Measurements from ENCODE around the gene NRK. TPM values are rescaled to one million over a fixed set of nuclear protein-coding genes. Genes with fewer than 3 reads are reported as not detected.

Gene NRK
- total RNA-seq, 1 experiment from 2014 or later, result not detected

DNA sequence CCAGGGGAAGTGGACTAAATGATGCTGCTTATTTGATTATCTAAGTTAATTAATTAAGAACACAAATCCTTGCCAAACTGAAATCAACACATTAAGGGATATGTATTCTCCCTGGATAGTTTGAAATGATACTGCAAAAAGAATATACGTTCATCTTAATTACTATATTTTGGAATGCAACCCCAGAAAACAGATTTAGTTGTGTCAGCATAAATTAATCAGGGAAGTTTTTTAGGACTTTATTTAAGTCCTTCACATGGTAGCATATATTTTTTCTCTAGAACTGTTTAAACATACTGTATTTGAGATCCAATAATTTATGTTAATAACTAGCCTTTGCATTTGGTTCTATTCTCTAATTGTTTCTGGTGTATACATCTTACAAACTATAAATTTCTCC lies 52.5 kb downstream of the NRK start:
- intact Hi-C loops (cut with micrococcal nuclease; ENCODE audit: unreplicated experiment), result loop anchor here (5.0 kb wide), 1 partner anchor 523 kb away; no protein-coding TSS in a partner anchor
- no peaks in the 10 kb centered on the region for H3K36me3 Mint-ChIP-seq (ENCODE audit: insufficient read depth, unreplicated experiment)

DNA sequence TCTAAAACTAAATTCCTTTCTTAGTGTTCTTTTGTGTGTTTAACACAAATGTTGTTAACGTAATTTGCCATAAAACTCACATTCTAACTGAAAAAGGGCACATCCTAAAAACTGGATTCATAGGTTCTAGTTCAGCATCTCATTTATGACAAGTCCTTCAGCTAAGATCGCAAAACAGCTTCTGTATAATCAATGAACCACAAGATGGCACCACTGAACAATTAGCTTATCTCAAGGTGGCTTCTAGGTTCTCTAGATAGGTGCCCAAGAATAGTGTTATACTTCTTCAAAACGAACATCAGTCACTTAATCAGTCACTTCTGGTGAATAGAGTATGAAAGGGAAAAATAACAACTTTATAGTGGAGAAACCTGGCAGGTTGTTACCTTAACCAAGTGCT lies 54.3 kb downstream of the NRK start:
- TF ChIP-seq, protein P1, sequence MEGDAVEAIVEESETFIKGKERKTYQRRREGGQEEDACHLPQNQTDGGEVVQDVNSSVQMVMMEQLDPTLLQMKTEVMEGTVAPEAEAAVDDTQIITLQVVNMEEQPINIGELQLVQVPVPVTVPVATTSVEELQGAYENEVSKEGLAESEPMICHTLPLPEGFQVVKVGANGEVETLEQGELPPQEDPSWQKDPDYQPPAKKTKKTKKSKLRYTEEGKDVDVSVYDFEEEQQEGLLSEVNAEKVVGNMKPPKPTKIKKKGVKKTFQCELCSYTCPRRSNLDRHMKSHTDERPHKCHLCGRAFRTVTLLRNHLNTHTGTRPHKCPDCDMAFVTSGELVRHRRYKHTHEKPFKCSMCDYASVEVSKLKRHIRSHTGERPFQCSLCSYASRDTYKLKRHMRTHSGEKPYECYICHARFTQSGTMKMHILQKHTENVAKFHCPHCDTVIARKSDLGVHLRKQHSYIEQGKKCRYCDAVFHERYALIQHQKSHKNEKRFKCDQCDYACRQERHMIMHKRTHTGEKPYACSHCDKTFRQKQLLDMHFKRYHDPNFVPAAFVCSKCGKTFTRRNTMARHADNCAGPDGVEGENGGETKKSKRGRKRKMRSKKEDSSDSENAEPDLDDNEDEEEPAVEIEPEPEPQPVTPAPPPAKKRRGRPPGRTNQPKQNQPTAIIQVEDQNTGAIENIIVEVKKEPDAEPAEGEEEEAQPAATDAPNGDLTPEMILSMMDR (IDR thresholded peaks at IDR 0.05; ENCODE audit: unreplicated experiment), result no peak
- Mint-ChIP-seq H3K27ac (ENCODE audit: unreplicated experiment) (no peak overlapping the region), H3K4me3 (ENCODE audit: low read depth, unreplicated experiment) (no peak overlapping the region), H3K36me3 (ENCODE audit: insufficient read depth, unreplicated experiment) (no peaks in the 10 kb centered on the region), H3K9me3 (ENCODE audit: low read depth, unreplicated experiment) (no peaks in the 10 kb centered on the region), H3K27me3 (ENCODE audit: unreplicated experiment) (no peaks in the 10 kb centered on the region), H3K4me1 (ENCODE audit: low read depth, unreplicated experiment) (no peaks in the 10 kb centered on the region)
- BruUV-seq (replicated peaks), result no TSS peak
- DNase-seq, result no peak
- CTCF ChIA-PET, result no interaction called here
- intact Hi-C loops (cut with micrococcal nuclease; ENCODE audit: unreplicated experiment), result loop anchor here (5.0 kb wide), 1 partner anchor 521 kb away; no protein-coding TSS in a partner anchor

More for the DNA sequence above, 52.5 kb downstream of the NRK start:
- Mint-ChIP-seq H3K4me3 (ENCODE audit: low read depth, unreplicated experiment) (no peak overlapping the region), H3K9me3 (ENCODE audit: low read depth, unreplicated experiment) (no peaks in the 10 kb centered on the region), H3K27ac (ENCODE audit: unreplicated experiment) (no peak overlapping the region), H3K4me1 (ENCODE audit: low read depth, unreplicated experiment) (no peaks in the 10 kb centered on the region), H3K27me3 (ENCODE audit: unreplicated experiment) (no peaks in the 10 kb centered on the region)
- no TSS peak for BruUV-seq (replicated peaks)
- TF ChIP-seq, protein P1 (IDR thresholded peaks at IDR 0.05; ENCODE audit: unreplicated experiment), result no peak
- CTCF ChIA-PET, result no interaction called here
- DNase-seq, result no peak

DNA sequence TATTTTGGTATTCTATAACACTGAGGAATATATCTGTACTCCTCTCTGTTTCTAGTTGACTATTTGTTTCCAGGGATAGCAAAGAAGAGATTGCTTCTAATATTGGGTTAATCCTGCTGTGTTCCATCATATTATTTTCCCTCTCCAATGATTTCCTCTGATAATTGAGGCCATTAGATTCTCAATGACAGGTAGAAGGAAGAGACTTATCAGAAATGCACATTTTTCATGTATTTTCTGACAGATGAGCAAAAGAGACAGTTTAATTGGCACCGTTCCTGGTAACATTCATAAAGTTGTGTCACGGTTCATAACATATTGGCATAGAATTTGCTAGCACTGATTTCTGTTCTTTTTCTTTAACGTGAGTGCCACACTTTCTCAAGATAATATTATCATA lies 58.2 kb downstream of the NRK start:
- Mint-ChIP-seq H3K4me3 (ENCODE audit: low read depth, unreplicated experiment) (no peak overlapping the region), H3K27me3 (ENCODE audit: unreplicated experiment) (no peaks in the 10 kb centered on the region), H3K4me1 (ENCODE audit: low read depth, unreplicated experiment) (no peaks in the 10 kb centered on the region), H3K9me3 (ENCODE audit: low read depth, unreplicated experiment) (no peaks in the 10 kb centered on the region), H3K36me3 (ENCODE audit: insufficient read depth, unreplicated experiment) (no peaks in the 10 kb centered on the region), H3K27ac (ENCODE audit: unreplicated experiment) (no peak overlapping the region)
- intact Hi-C loops (cut with micrococcal nuclease; ENCODE audit: unreplicated experiment), result no loop called here
- DNase-seq, result no peak
- TF ChIP-seq, protein P1 (IDR thresholded peaks at IDR 0.05; ENCODE audit: unreplicated experiment), result no peak
- CTCF ChIA-PET, result no interaction called here
- no TSS peak for BruUV-seq (replicated peaks)

DNA sequence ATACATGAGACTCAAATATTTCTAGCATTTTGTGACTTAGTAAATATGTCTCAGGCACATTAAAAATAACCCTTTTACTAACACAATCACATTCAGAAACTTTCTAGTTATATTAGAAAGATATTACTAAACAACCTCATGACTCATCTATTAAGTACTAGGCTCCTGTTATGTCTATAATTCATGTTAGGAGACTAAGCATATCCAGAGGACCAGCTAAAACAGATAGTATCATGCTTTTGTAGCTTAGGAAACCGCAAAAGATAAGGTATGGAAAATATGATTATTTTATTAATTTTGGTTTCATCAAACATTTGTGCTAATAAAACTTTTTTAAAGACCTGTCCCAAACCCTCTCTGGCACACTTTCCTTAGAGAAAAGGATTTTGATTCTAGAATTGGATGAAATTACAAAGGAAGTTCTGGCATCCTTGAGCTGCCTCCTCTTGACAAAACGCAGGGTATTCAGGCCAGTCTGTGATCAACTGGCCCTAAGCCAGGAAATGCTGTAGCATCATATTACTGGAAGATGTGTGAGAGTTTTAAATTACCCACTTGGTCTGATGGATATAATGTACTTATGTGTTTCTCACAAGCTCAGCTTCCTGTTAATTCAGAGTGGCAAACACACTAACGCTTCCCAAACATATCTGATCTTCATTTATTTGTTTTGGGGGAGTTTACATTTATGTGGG lies 60.4 kb downstream of the NRK start:
- Mint-ChIP-seq H3K4me1 (ENCODE audit: low read depth, unreplicated experiment) (no peaks in the 10 kb centered on the region), H3K27ac (ENCODE audit: unreplicated experiment) (no peak overlapping the region), H3K9me3 (ENCODE audit: low read depth, unreplicated experiment) (no peaks in the 10 kb centered on the region), H3K36me3 (ENCODE audit: insufficient read depth, unreplicated experiment) (no peaks in the 10 kb centered on the region), H3K4me3 (ENCODE audit: low read depth, unreplicated experiment) (no peak overlapping the region), H3K27me3 (ENCODE audit: unreplicated experiment) (no peaks in the 10 kb centered on the region)
- TF ChIP-seq, protein P1 (IDR thresholded peaks at IDR 0.05; ENCODE audit: unreplicated experiment), result no peak
- no TSS peak for BruUV-seq (replicated peaks)
- intact Hi-C loops (cut with micrococcal nuclease; ENCODE audit: unreplicated experiment), result no loop called here
- no peak for DNase-seq
- CTCF ChIA-PET, result no interaction called here

Measured in Calu3 (cell line).